GM12801 (cell line): ENCODE measurements around the gene KRTAP9-9.

Experiments used
- TF ChIP-seq, protein P1 (sequence below): IDR thresholded peaks from one replicate; pipeline ENCODE4 v1.5.1; 2011; ENCODE audit warnings: control low read depth; ENCODE audit not compliant: insufficient read length; ENCODE audit errors: extremely low read depth

Gene KRTAP9-9

DNA sequence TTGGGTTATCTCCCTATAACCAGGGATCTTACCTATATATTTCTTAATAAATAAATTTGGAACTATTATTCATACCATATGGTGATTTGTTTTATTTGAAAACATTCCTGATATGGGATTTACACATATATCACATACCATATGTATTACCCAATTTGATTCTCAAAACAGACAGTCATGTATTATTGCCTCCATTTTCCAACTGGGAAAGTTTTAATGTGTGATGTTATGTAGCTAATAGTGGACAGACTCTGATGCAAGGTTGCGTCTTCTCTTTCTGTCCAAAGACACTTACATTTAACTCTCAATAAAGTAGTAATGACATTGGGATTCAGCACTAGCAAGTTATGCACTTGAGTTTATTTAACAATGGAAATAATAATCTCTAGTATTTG lies 1.1 kb downstream of the KRTAP9-9 start:
- TF ChIP-seq, protein P1, sequence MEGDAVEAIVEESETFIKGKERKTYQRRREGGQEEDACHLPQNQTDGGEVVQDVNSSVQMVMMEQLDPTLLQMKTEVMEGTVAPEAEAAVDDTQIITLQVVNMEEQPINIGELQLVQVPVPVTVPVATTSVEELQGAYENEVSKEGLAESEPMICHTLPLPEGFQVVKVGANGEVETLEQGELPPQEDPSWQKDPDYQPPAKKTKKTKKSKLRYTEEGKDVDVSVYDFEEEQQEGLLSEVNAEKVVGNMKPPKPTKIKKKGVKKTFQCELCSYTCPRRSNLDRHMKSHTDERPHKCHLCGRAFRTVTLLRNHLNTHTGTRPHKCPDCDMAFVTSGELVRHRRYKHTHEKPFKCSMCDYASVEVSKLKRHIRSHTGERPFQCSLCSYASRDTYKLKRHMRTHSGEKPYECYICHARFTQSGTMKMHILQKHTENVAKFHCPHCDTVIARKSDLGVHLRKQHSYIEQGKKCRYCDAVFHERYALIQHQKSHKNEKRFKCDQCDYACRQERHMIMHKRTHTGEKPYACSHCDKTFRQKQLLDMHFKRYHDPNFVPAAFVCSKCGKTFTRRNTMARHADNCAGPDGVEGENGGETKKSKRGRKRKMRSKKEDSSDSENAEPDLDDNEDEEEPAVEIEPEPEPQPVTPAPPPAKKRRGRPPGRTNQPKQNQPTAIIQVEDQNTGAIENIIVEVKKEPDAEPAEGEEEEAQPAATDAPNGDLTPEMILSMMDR: no peak

DNA sequence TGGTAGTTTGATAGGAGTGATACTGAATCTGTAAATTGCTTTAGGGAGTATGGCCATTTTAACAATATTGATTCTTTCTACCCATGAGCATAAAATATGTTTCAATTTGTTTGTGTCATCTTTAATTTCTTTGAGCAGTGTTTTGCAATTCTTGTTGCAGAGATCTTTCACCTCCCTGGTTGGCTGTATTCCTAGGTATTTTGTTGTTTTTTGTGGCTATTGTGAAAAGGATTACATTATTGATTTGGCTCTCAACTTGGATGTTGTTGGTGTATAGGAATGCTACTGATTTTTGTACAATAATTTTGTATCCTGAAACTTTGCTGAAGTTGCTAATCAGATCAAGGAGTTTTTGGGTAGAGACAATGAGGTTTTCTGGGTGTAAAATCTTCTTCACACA lies 3.2 kb downstream of the KRTAP9-9 start:
- TF ChIP-seq, protein P1: no peak

DNA sequence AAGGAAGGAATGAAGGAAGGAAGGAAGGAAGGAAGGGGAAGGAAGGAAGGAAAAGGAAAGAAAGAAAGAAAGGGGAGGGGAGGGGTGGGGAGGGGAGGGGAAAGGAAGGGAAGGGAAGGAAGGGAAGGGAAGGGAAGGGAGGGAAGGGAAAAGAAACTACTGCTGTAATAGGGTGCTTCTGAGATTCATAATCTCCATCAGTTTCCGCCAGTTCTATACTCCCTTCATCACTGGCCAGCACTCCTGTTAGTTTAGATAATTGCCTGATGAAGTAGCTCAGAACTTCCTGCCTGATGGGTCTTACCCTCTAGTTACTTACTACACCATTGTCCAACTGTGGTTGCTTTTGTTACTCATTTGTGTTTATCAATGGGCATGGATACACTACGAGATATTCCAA lies 8.0 kb downstream of the KRTAP9-9 start:
- TF ChIP-seq, protein P1: no peak

DNA sequence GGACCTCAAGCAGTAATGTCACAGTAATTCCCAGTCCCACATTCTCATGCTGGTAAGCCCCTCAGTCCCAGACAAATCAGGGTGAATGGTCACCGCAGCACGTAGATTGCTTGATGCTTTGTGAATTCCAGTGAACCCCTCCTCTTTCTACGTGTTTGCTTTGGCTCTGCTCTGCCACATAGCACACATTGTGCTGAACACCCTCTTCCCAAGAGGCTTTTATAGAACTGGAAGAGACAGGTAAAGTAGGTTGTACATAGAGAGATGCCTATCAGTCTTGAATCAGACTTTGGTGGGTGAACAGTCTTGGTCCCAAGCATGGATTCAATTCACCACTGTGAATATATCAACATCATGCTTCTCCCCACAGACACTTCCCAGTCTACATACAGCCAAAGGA lies 9.4 kb downstream of the KRTAP9-9 start:
- TF ChIP-seq, protein P1: no peak

DNA sequence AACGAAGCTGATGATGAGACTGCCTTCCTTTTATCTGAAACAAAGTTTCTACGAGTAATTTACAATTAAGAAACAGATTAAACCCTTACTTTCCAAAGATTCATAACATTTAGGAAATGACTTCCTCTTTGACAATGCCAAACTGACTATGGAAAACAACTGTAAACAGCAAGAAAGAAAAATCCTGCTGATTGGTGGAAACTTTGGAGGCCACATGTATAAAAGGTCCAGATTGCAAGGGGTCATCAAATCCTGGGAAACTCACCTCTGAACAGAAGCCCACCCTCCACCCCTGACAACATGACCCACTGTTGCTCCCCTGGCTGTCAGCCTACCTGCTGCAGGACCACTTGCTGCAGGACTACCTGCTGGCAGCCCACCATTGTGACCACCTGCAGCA lies 9.9 kb downstream of the KRTAP9-9 start, which contains the start of gene KRTAP9-6:
Gene KRTAP9-6, plus strand, starts transcription at position 301 of the 400 bp plus-strand sequence. Its CDS starts 0 bp downstream, at position 301.
- TF ChIP-seq, protein P1: no peak

DNA sequence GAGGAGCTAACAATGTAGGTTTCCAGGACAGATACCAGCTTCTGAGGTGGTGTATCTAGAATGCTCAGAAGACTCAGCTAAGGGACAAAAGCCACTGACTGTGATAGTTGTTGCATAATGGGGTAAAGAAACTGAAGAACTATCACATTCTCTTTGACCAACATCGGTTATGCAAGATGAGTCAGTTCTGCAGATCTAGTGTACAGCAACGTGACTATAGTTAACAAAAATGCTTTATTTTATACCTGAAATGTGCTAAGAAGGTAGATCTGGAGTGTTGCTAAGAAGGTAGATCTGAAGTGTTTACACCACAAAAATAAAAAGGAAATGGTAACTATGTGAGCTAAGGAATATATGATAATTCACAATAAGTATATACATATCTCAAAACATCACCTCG lies 12.5 kb downstream of the KRTAP9-9 start:
- TF ChIP-seq, protein P1: no peak

DNA sequence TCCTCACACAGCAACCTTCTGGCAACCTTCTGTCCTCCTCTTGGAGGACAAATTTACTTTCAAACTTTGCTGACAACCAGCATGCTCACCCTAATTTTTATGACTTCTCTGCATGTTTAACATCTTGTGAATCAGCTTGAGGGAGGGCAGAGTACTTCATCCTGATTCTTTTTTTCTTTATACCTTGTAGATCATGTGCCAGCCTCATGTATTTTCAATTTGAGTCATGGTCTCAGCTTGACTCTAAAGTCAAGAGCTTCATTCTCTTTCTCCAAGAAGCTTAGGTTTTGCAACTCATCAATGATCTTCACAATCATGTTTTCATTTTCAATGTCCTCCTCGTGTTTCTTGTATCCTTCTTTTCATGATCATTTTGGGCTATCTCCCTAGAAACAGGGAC lies 16.7 kb downstream of the KRTAP9-9 start:
- TF ChIP-seq, protein P1: no peak
